Right lobe of liver (tissue), 4 donors: ENCODE measurements around the gene U2AF1L4.

Source experiments
- CTCF ChIP-seq, 4 donors: fragments of 200-600 bp in 3 of 4; fragments of 450-650 bp in 1 of 4; IDR thresholded peaks; one replicate each; pipeline versions ENCODE4 v1.5.1 to v1.8.0; 2016 to 2022; ENCODE audit warnings: antibody characterized with exemption in 4 of 4, mild to moderate bottlenecking in 2 of 4
- POLR2A ChIP-seq: fragments of 450-650 bp; IDR thresholded peaks from one replicate; pipeline ENCODE4 v1.6.1; 2017; ENCODE audit warnings: antibody characterized with exemption, mild to moderate bottlenecking
- donor health status: DM: no; HTN: no; CAD: no.
- donor health status: DM: no; HTN: no; CAD: no.
- donor health status: DM: no; HTN: yes; CAD: no.

GRCh38 chr19:35731353-35731752 is 13.9 kb downstream of the U2AF1L4 start:
- TF ChIP-seq CTCF (IDR thresholded peaks at IDR 0.05) (no peak), POLR2A (no peak)
